ENCODE measurements around the gene TBC1D16.

- TF ChIP-seq POLR2A (IDR thresholded peaks at IDR 0.05) (no peak), CTCF (IDR thresholded peaks at IDR 0.05) (no peak)
Measured at GRCh38 chr17:79888009-79888540, 147.6 kb downstream of the TBC1D16 start.

Measured in right lobe of liver (tissue), 4 donors.